Kidney glomerular epithelial cell (primary cell): Measurements from ENCODE around the gene SERPINB7.
A peak's percentile ranks its signal among the peaks of the same experiment; 100 is the strongest.
"Not testable (repeated sequence)": the region's sequence is repeated elsewhere in the genome, so short reads cannot be mapped to it uniquely, and the experiment has no call there.

Experiments
- DNase-seq: peaks from one replicate; lab custom pipeline; 2025; lab: John Stamatoyannopoulos, UW

The SERPINB7 gene, protein sequence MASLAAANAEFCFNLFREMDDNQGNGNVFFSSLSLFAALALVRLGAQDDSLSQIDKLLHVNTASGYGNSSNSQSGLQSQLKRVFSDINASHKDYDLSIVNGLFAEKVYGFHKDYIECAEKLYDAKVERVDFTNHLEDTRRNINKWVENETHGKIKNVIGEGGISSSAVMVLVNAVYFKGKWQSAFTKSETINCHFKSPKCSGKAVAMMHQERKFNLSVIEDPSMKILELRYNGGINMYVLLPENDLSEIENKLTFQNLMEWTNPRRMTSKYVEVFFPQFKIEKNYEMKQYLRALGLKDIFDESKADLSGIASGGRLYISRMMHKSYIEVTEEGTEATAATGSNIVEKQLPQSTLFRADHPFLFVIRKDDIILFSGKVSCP

DNA sequence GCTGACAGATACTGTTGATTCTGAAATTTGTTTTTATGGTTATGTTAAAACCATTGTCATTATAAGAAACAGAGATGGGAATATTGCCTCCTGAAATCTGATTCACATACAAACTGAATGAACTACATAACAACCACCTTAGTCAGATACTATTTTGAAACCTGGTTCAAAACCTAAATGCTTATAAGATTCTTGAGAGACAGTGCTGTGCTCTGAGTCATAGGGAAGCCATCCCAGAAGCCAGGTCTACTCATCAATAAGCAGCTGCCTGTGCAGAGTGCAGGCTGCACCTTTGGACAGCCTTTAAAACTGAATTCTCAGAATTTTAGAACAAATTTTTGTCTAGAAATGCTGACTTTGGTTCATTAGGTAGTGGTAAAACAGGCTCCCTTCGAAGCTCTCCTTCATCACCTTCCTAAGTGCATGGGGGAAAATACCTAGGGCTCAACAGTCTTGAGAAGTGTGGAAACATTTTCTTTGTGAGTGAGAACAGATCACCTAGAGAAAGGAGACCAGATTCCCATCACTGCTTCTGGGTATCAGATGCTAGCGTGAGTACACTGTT, at the start of gene SERPINB7:
Gene SERPINB7 (plus strand): TSS at position 253 of the 565 bp plus-strand sequence. CDS start 6,955 bp downstream, outside the sequence.
- DNase-seq, result peak; percentile 89

DNA sequence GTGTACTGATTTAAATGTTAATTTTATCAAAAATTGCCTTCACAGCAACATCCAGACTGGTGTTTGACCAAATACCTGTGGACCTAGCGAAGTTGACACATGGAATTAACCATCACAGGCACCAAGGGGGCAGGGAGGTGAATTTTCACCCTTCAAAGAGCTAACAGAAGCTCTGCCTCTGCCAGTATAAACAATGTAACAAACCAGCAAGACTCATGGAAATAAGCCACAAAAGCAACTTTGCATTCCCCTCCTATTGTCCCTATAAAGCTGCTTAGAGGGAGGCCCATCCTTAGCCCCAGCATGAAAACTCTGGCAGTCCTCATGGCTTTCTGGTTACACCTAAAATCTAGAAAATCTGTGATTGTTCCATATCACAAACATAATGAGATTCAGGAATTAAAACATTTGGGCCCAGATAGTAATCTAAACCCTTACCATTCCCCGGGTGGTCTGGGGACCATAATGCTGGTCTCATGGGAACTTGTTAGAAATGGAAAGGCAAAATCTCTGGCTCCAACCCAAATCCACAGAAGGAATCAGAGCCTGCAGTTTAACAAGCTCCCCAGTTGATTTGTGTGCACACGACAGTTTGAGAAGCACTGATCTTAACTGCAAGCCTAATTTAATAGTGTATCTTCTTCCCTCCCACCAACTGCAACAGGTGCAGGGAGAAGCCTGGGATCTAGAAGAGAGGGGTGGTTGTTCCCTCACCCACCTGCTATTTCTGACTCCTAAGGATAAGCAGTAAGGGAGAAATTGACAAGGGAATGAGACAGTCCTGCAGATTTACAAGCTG, 49.3 kb upstream of the SERPINB7 start:
- DNase-seq, result no peak

DNA sequence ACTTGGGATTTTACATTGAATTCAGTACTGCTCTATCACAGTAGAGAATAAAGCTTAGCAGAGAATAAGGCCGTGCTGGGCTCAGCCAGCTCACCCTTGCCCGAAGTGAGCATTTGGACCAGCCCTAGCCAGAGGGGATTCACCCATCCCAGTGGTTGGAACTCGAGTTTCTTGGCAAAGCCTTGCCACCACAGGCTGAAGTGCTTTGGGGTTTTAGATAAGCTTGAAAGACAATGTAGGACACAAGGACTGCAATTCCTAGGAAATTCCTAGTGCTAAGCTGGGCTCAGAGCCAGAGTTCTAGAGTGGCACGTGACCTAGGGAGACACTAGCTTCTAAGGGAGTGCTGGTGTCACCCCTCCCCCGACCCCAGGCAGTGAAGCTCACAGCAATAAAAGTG, 44.4 kb upstream of the SERPINB7 start:
- DNase-seq, result no peak

DNA sequence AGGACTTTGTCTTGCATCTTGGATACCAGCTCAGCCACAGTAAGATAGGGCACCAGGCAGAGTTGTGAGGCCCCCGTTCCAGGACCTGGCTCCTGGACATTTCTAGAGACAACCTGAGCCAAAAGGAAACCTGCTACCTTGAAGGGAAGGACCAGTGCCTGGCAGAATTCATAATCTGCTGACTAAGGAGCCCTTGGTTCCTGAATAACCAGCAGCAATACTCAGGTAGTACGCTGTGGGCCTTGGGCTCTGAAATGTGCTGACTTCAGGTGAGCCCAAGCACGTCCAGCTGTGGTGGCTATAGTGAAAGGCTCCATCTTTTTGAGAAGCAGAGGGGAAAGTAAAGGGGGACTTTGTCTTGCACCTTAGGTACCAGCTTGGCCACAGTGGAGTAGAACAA, 44.0 kb upstream of the SERPINB7 start:
- no peak for DNase-seq

DNA sequence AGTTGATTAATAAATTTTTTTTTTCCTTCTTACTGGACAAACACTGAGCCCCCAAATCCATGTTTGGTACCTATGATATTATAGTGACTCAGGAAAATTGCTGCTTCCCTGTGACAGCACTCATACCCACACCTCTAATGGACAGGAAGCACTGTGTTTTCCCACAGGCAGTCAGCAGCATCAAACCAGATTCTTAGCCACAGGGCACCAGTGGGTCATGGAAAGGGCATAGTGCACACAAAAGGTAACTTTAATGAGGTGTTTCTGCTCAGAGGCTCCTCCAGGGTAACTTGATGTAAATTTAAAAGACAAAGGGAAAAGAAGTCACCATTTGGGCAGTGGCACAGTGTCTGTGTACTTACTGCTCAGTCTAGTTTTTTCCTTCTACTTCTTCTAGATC, 38.3 kb upstream of the SERPINB7 start:
- peak; percentile 77 for DNase-seq

DNA sequence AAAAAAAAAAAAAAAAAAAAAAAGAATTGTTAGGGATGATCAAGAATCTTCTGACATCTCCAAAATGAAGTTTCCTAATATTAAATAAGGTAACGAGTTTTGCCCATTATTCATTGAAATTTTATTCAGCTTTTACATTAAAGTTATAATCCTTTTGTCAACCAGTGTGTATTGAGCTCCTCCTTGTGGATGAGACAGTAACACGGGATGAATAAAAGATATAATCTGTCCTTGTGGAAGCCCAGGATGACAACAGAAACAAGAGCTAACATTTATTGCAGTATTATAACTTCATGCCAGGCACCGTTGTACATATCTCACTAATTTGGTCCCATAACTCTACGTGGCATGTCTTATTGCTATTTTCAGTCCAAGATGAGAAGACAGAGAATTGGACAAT, 33.4 kb upstream of the SERPINB7 start:
- peak; percentile 3 for DNase-seq

DNA sequence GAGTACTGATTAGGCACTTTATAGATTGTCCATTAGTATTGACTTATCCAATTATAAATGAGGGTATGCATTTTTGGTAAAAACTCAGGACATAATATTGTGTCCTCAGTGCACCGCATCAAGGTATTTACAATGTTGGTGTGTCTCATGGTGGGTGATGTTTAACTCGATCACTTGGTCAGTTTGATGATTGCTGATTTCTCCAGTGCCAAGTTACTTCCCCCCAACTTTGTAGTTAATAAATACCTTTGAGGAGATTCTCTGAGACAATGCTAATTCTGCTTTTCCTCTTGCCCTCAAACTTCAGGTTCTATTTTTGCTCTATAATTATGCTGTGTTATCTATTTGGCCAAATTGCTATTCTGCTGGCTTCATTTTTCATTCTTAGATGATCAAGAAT, 28.2 kb upstream of the SERPINB7 start:
- DNase-seq, result no peak

DNA sequence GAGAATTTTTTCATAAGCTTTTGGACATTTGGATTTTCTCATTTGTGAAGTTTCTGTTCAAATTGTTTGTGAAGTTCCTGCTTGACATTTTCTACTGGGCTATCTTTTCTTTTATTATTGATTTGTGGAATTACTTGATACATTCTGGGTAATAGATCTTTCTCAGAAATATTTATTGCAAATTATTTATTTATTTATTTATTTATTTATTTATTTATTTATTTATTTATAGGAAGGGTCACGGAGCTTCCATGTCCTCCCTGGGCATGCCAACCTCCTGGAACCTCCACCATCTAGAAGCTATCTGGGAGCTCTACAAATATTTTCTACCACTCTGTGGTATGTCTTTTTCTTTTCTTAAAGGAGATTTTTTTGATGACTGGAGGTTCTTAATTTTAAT, 25.7 kb upstream of the SERPINB7 start:
- DNase-seq, result no peak

DNA sequence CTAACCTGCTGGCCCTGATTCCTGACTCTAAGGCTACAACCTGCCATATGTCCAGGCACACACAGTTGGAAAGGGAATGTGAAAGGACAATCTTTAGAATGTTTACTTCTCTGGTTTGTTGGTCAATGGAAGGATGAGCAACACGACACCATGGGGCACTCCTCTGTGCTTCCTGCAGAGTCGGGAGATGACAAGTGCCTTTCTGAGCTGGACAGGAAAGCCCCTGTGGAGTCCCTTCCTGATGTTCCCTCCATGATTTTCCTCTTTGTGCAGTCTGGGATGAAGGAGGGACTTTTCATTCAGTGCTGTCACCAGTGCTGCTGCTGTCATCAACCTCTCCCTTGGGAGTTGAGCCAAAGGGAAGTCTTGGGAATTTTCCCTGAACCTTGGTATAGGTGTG, 22.6 kb upstream of the SERPINB7 start:
- DNase-seq, result no peak

DNA sequence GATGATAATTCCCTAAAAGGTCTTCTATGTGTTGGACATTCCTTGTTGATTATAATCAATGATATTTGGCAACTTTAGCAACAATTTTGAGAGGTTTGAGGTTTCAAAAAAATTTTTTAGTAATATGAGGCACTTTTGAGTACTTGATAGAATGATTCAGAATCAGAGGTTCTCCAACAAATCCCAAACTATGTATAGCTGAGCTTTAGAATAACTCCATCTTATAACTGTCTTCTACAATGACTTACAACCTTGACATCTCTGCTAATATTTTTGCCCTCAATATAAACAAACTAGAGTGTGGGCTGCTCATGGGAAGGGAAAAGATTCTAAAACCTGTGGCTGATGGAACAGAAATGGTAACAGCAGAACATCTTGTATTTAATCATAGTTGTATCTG, 21.5 kb upstream of the SERPINB7 start:
- no peak for DNase-seq

DNA sequence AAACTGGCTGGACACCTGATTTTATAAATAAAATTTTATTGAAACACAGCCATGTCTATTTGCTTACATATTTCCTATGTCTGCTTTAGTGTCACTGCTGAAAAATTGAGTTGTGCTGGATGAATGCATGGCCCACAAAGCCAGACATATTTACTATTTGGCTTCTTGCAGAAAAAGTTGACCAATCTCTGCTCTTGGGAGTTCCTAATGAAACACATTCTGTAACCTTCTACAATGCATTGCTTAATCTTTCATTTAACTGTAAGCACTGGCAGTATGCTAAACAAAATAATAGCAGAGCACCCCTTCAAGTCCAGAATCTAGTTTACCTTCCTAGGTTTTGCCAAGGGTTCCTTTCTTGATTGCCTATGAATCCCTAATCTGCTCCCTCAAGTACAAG, 17.7 kb upstream of the SERPINB7 start:
- DNase-seq, result no peak

DNA sequence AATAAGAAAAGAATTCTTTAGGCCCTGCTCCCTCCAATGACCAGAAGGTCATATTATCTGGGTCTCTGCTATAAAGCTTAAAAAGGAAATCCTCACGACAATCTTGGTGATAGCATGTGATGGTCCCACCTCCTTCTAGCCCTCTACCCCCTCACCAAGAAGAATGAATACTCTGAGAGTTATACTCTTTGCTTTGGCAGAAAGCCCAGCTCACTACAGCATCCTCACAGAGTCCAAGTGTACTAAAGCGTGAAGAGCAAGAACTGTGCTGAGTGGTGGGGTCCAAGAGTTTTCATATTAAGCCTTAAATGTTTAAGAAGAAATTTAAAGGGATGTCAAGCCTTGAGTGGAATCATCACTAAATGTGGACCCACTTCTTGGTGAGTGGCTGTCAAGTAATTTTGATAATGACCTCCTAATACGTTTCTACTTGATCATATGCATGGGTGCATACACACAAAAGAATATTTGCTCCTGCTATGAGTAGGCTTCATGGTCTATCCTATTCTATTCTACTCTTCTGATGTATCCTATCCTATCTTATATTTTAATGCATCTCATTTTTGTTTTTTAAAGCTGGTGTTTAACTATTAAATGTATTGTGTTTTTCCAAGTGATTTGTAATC, 16.5 kb upstream of the SERPINB7 start:
- peak; percentile 82 for DNase-seq

DNA sequence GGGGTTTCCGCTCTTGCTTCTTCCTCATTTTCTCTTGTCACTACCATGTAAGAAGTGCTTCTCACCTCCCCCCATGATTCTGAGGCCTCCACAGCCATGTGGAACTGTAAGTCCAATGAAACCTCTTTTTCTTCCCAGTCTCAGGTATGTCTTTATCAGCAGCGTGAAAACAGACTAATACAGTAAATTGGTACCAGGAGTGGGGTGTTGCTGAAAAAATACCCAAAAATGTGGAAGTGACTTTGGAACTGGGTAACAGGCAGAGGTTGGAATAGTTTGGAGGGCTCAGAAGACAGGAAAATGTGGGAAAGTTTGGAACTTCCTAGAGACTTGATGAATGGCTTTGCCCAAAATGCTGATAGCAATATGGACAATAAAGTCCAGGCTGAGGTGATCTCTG, 15.4 kb upstream of the SERPINB7 start:
- DNase-seq, result not testable (repeated sequence)

DNA sequence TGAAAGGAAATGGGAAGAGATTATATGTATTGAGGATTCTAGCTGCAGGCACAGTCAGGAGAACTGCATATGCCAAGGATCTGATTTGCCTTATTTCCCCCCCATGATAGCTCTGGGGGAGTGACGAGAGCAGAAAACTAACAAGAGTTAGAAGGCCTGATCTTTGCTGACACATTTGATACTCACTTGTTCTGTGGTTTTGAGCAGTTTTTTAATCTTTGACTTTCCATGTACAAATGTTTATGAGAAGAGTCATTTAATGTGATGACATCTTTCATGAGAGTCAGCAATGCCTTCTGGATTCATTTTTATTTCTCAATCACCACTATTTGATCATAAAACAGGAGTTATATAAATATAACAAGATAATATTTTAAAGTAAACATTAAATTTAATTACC, 12.7 kb upstream of the SERPINB7 start:
- DNase-seq, result peak; percentile 44

DNA sequence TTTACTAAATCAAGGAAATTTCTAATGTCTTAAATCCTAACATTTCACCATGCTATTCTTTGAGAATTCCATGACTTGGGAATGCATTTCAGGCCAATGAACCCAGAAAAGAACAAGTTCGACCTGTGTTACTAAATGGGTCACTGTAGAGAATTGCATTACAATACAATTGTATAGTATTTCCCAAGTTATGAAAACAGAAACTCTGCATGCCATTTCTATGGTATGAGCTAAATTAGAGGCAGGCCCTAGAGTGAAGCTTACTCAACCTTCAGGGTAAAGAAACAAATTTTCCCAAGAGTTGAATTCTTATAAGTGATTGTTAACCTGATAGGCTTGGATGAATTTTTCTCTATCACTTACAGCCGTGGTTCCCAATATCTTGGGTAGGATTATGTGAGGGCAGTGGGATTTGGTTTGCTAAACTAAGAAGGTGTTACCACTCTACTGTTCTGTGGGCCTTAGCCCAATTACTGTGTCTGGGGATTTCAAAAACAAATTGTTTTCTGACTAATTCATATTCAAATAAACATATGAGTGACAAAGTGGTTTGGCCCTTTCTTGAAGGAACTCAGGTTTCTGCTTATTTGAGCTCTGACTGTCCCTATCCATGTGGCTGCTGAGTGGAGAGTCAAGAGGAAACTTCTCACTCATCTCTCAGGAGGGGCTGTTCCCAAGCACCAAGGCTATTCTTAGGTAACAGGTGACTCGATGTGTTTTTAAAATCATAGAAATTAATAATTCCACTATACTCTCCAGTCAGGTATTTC, 11.2 kb upstream of the SERPINB7 start:
- no peak for DNase-seq

DNA sequence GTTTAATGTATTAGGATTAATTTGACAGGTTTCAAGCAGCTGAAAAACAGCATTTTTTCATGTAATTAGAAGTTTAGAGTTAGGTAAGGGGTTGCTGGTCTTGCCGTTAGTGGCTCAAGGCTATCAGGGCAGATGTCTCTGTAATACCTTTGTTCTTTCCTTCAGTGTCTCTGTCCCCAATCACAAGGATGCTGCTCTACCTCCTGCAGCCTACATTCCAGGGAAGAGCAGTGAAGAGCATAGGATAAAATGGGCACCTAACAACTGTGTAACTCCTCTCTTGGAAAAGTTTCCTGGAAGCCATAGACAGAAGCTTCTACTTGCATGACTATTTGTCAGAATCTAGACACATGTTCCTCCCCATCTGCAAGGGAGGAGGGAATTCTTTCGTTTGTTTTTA, 9.4 kb upstream of the SERPINB7 start:
- no peak for DNase-seq

DNA sequence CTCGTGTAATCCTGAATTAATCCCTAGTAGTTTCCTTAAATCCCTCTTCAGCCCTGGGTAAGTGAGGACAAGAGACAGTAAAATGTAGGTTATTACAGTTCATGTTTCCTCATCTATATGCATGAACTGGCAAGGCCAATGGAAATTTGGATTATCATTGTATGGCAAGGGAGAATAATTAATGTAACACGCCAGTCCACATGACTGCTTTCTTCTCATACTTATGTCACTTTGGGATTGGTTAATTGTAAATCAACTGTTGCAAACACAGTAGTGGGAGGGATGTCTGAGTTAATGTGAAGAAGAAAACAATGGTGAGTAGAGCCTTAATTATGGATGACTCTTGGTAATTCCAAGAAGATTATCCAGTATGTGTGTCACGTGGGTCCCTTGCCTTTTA, 1.7 kb upstream of the SERPINB7 start:
- no peak for DNase-seq

DNA sequence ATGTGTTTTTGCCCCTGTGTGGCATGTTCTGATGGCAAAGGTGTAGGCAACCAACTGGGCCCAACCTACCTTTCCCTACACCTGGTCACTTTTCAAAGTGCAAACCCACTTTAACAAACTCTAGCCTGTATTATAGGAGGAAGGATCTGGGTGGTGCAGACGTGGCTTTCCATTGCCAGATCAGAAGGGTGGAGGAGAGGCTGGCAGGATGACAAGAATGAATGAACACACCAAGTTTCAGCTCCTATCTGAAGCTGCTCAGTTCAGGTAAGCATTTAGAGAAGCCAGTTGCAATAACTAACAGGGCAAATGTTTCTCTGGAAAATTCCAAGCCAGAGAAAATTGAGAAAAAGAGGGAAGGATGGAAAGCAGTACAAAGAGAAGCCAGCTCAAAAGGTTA, 707 bp upstream of the SERPINB7 start:
- peak; percentile 19 for DNase-seq

DNA sequence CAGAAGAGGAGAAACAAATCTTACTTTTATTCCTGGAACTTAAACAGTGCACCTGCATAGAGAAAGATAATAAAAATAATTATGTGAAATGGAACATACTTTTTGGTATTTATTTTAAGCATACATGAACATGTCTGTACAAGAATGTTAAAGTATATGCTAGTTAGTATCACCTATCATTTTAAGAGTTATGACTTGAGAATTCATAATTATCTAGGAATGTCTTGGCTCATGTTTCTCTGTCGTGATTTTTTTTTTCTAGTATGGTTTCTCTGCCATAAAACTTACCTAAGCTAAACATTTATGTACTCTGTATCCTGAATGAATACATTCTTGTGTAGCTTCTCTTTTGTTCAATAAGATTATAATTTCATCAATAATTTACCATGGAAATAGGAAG, 4.2 kb downstream of the SERPINB7 start:
- DNase-seq, result no peak

DNA sequence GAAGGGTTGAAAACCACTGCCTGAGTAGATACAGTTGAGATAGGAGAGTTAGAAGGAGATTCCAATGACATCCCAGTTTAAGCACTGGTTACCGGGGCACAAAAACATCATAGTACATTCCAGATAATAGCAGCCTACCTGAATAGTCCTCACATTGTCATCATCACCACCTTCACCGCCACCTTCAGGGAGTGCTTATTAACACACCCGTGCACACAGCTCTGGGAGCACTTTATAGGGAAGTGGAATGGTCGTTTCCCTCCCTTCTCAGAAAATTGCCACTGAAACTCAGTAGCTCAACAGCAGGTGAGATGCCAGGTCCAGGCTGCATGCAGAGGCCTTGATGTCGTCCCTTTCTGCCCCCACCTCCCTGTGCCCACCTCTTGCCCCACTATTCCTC, 8.2 kb downstream of the SERPINB7 start:
- DNase-seq, result no peak

DNA sequence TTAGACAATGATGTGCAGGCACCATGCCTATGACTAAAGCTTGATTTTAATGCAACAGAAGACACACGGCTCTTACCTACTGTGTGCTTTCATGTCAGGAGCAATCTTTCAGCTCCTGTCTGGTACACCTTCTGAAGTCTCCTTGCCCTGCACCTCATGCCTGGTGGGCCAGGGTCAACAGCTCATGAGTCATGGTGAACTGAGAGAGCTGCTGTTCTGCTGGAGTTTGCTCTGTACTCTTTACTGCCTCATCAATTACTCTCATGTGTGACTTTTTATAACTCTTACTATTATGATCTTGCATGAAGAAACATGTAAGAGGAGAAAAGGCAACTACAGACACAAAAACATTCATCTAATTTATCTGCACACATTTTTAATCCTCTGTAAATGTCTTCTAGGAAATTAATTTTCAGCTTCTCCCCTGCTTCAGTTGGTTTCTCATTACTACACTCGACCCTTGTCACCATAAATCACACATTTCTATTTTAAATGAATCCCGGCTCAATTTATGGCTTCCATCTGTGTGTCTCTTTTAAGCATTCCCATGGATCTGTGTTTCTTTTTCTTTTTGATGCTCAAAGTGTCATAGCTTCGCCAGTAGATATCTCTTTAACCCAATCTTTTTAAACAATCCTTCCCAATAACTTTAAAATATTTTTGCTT, 9.7 kb downstream of the SERPINB7 start:
- no peak for DNase-seq
